Measurements from ENCODE around the gene TELO2. TPM values are rescaled to one million over a fixed set of nuclear protein-coding genes. Genes with fewer than 3 reads are reported as not detected.
"Not testable (repeated sequence)": the region's sequence is repeated elsewhere in the genome, so short reads cannot be mapped to it uniquely, and the experiment has no call there.

The TELO2 gene
- total RNA-seq, 2 donors from 2014 or later, result 24.8 to 27.9 TPM

DNA sequence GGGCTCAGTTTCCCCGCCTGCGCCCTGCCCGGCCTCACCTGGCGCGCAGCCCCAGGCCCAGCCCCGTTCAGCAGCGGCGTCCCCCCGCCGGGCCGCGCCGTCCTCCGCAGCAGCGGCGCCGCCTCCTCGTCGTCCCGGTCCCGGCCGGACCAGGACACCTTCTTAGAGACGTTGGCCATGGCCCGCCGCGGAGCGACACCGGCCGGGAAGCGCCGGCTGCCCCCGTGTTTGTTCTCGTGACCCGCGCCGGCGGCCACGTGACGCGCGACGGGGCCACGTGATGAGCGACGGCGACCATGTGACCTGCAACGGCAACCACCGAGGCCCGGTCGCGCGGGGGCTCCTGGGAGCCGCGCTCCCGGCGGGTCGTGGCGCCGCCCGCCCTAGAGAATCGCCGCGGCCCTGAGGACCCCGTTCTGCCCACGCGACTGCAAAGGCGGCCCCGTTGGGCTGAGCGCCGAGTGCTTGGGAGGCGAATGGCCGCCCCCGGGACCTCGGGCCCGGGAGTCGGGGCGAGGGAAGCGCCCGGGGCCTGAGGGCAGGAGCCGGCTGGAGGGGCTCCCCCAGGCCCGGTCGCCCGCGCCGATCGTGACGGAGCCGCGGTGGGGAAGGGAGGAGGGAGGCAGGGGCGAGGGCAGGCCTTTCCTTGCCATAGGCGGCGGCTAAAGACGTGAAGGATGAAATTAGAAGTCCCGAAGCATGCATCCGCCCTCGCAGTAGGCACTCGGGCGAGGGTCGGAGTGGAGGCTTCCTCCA lies 18.2 kb upstream of the TELO2 start, which contains the start of gene CLCN7:
Gene CLCN7, minus strand, starts transcription at position 233 of the 756 bp plus-strand sequence. Its CDS starts 54 bp downstream, at position 179.
- Histone ChIP-seq H3K27me3 (replicated peaks; ENCODE audit: insufficient read depth) (no peaks in the 10 kb centered on the region), H3K27ac (peak within 1 kb of the TSS; percentile 88 to 89), H3K9me3 (no peaks in the 10 kb centered on the region), H3K4me3 (peak within 1 kb of the TSS; percentile 96), H3K4me1 (ENCODE audit: control insufficient read depth in 1 of 2, low read depth in 2 of 2) (peaks cover 12 to 24% of the 10 kb centered on the region in 2 donors), H3K36me3 (no peaks in the 10 kb centered on the region)
- ATAC-seq (ENCODE audit: insufficient number of reproducible peaks, low FRiP score, low read depth) (peak; percentile 86), DNase-seq (ENCODE audit: low spot score) (peak; percentile 68)
- TF ChIP-seq, protein P1, sequence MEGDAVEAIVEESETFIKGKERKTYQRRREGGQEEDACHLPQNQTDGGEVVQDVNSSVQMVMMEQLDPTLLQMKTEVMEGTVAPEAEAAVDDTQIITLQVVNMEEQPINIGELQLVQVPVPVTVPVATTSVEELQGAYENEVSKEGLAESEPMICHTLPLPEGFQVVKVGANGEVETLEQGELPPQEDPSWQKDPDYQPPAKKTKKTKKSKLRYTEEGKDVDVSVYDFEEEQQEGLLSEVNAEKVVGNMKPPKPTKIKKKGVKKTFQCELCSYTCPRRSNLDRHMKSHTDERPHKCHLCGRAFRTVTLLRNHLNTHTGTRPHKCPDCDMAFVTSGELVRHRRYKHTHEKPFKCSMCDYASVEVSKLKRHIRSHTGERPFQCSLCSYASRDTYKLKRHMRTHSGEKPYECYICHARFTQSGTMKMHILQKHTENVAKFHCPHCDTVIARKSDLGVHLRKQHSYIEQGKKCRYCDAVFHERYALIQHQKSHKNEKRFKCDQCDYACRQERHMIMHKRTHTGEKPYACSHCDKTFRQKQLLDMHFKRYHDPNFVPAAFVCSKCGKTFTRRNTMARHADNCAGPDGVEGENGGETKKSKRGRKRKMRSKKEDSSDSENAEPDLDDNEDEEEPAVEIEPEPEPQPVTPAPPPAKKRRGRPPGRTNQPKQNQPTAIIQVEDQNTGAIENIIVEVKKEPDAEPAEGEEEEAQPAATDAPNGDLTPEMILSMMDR (IDR thresholded peaks at IDR 0.05), result no peak

DNA sequence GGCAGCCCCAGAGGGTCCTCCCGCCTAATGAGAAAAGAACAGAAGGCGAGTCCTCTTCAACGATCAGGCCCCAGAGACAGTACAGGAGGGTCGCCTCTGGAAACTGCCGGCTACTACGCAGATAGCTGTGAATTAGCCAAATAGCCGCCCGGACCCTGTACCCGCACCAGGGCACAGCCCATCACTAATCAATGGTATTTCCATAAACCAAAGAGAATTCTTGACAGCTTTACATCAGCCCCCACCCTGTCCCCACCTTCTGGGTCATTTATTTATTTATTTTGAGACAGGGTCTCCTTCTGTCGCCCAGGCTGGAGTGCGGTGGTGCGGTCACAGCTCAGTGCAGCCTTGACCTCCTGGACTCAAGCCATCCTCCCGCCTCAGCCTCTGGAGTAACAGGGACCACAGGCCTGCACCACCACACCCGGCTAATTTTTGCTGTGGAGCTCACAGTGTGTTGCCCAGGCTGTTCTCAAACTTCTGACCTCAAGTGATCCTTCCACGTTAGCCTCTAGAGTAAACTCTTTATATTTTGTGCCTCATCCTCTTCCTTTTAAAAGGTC lies 17.5 kb upstream of the TELO2 start:
- H3K4me1 ChIP-seq (ENCODE audit: control insufficient read depth in 1 of 2, low read depth in 2 of 2), result peaks cover 12 to 24% of the 10 kb centered on the region in 2 donors
- no peaks in the 10 kb centered on the region for H3K9me3 ChIP-seq
- no peak for DNase-seq (ENCODE audit: low spot score)
- TF ChIP-seq, protein P1 (IDR thresholded peaks at IDR 0.05), result no peak
- peak overlapping the region; percentile 96 for H3K4me3 ChIP-seq
- H3K27me3 ChIP-seq (replicated peaks; ENCODE audit: insufficient read depth), result no peaks in the 10 kb centered on the region
- ATAC-seq (ENCODE audit: insufficient number of reproducible peaks, low FRiP score, low read depth), result no peak
- peak overlapping the region; percentile 88 to 89 for H3K27ac ChIP-seq
- no peaks in the 10 kb centered on the region for H3K36me3 ChIP-seq

- no peak for DNase-seq (ENCODE audit: low spot score)
- TF ChIP-seq, protein P1 (IDR thresholded peaks at IDR 0.05), result no peak
- no peak for ATAC-seq (ENCODE audit: insufficient number of reproducible peaks, low FRiP score, low read depth)
- Histone ChIP-seq H3K27me3 (replicated peaks; ENCODE audit: insufficient read depth) (no peaks in the 10 kb centered on the region), H3K36me3 (no peaks in the 10 kb centered on the region), H3K9me3 (no peaks in the 10 kb centered on the region), H3K27ac (no peak overlapping the region), H3K4me3 (no peak overlapping the region), H3K4me1 (ENCODE audit: control insufficient read depth in 1 of 2, low read depth in 2 of 2) (peaks cover 12 to 24% of the 10 kb centered on the region in 2 donors)
Measured at GRCh38 chr16:1477033-1477432, 16.1 kb upstream of the TELO2 start.

- H3K4me1 ChIP-seq (ENCODE audit: control insufficient read depth in 1 of 2, low read depth in 2 of 2), result peaks cover 4 to 12% of the 10 kb centered on the region in 2 donors
- not testable (repeated sequence) for H3K27ac ChIP-seq; H3K4me3 ChIP-seq; ATAC-seq (ENCODE audit: insufficient number of reproducible peaks, low FRiP score, low read depth); DNase-seq (ENCODE audit: low spot score); H3K36me3 ChIP-seq; H3K9me3 ChIP-seq; H3K27me3 ChIP-seq (replicated peaks; ENCODE audit: insufficient read depth)
Measured at GRCh38 chr16:1478937-1479336, 14.2 kb upstream of the TELO2 start.

DNA sequence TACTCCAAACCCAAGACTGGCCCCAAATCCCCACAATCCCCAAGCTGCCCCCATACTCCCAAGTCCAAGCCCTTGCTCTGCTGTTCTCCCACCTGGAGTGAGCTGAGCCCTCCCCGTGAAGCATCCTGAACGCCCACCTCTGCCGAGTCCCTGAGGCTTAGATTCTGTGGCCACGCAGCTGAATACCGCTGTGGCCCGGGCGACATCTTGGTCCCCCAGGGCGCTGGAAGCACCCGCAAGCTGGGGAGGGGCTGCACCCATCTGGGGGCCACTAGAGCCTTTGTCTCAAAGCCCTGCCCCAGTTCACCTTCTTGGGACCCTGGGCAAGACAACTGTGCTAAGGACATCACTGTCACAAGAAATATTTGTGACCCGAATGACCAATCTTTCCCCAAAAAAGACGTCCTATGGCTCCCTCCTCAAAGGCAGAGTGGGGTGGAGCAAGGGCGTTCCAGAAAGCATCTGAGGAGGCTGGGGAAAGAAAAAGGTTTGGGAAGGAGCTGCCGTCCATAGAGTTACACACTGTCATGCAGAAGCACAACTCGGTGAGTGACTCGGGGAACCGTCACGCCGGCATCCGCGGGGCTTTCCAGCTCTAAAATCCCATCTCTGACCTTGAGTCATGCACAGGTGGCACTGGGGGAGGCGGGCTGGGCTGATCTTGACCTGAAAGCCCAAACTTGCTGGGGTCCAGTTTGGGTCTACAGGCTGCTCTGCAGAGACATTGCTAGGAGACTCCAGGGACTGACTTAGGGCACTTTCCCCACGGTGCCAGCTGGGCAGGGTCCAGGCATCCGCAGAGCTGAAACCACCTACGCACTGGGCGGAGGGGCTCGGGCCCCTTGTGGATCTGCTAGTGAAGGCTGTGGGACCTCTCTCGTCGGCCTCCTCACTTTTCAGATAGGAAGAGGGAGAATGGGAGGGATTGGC lies 11.0 kb upstream of the TELO2 start:
- TF ChIP-seq, protein P1 (IDR thresholded peaks at IDR 0.05), result no peak
- Histone ChIP-seq H3K36me3 (no peaks in the 10 kb centered on the region), H3K9me3 (no peaks in the 10 kb centered on the region), H3K27ac (no peak overlapping the region), H3K4me3 (no peak overlapping the region), H3K27me3 (replicated peaks; ENCODE audit: insufficient read depth) (no peaks in the 10 kb centered on the region), H3K4me1 (ENCODE audit: control insufficient read depth in 1 of 2, low read depth in 2 of 2) (no peaks in the 10 kb centered on the region)
- ATAC-seq (ENCODE audit: insufficient number of reproducible peaks, low FRiP score, low read depth) (no peak), DNase-seq (ENCODE audit: low spot score) (no peak)

All from thoracic aorta (tissue), 2 donors.